Upper lobe of right lung (tissue), 1 donor: ENCODE measurements around the gene NFAM1. TPM values are rescaled to one million over a fixed set of nuclear protein-coding genes. Genes with fewer than 3 reads are reported as not detected.

Experiments
- ATAC-seq: fragments of 200-7000 bp; cut with Tn5 transposase; one replicate; pipeline ENCODE4 v1.9.1; 2020; ENCODE audit warnings: mild to moderate bottlenecking, moderate library complexity
- DNase-seq: peaks from one replicate; pipeline ENCODE4 v3.0.0-alpha.2; 2020
- H3K27ac ChIP-seq: fragments of 200-600 bp; one replicate; pipeline ENCODE4 v1.8.0; 2022
- H3K27me3 ChIP-seq: fragments of 200-600 bp; one replicate; pipeline ENCODE4 v1.8.0; 2022; ENCODE audit warnings: mild to moderate bottlenecking
- H3K36me3 ChIP-seq: fragments of 200-600 bp; one replicate; pipeline ENCODE4 v1.8.0; 2022
- H3K4me1 ChIP-seq: fragments of 200-600 bp; one replicate; pipeline ENCODE4 v1.8.0; 2022
- H3K4me3 ChIP-seq: fragments of 200-600 bp; one replicate; pipeline ENCODE4 v1.8.0; 2022; ENCODE audit warnings: mild to moderate bottlenecking
- H3K9me3 ChIP-seq: fragments of 200-600 bp; one replicate; pipeline ENCODE4 v1.8.0; 2022
- CTCF ChIP-seq: fragments of 200-600 bp; IDR thresholded peaks from one replicate; pipeline ENCODE4 v1.8.0; 2022; ENCODE audit warnings: antibody characterized with exemption
- intact Hi-C: fragments of 100-400 bp; cut with DNase I; formaldehyde crosslinking; loops from one replicate; pipeline ENCODE4 v1.11.0; 2022
- total RNA-seq: library from RNA; stranded (reverse); fragmentation: NEBNext Ultra II Directional; extraction: Animal tissue kit (Norgen Biotek cat#: 25700); gene quantifications from one replicate; pipeline ENCODE4 v1.2.1, GENCODE V29; 2021
- donor health status: DM: no; HTN: yes; CAD: no; lungs with severe emphysema.

NFAM1 gene
- total RNA-seq, 1 donor from 2014 or later, result 12.6 TPM

DNA sequence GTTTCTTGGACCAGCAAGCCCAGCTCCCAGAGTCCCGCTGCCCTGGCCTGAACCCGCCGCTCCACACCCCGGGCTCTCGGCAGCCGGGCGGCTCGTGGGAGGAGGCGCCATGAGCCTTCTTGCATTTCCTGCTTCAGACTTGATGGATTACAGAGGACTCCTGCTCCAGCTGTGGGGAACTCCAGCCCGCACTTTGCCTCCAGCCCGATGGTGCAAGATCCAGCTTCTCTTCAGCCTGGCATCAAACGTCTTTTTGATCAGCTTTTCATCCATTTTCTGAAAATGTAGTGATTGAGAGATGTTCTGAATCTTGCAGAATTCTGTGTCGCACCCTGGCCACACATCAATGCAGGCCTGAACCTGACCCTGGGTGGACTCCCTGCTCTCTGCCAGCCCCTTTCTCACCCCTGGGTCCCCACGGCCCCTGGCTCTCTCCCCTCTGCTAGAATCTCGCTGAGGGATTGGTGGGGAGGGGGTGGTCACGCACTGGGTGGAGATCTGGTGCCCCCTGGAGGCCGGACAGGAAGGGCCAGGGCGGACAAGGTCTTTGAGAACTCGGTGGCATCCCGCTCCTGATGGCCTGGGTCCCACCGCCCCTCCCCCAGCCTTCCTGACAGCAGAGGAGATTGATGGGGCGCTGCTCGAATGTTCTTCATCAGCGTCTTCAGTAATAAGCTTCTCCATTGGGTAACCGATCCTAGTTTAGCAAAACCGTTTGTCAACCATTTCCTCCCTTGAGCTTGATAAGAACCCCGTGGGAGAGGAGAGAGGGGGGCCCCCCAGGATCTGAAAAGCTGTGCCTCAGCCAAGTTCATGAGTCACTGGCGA lies 12.1 kb upstream of the NFAM1 start:
- Histone ChIP-seq H3K4me1 (peaks cover 27% of the 10 kb centered on the region), H3K27me3 (no peaks in the 10 kb centered on the region), H3K4me3 (peak overlapping the region; percentile 46), H3K9me3 (no peaks in the 10 kb centered on the region), H3K27ac (peak overlapping the region; percentile 77), H3K36me3 (no peaks in the 10 kb centered on the region)
- intact Hi-C loops, result no loop called here
- ATAC-seq (peak; percentile 89), DNase-seq (peak; percentile 89)
- TF ChIP-seq CTCF, result peak; percentile 59

DNA sequence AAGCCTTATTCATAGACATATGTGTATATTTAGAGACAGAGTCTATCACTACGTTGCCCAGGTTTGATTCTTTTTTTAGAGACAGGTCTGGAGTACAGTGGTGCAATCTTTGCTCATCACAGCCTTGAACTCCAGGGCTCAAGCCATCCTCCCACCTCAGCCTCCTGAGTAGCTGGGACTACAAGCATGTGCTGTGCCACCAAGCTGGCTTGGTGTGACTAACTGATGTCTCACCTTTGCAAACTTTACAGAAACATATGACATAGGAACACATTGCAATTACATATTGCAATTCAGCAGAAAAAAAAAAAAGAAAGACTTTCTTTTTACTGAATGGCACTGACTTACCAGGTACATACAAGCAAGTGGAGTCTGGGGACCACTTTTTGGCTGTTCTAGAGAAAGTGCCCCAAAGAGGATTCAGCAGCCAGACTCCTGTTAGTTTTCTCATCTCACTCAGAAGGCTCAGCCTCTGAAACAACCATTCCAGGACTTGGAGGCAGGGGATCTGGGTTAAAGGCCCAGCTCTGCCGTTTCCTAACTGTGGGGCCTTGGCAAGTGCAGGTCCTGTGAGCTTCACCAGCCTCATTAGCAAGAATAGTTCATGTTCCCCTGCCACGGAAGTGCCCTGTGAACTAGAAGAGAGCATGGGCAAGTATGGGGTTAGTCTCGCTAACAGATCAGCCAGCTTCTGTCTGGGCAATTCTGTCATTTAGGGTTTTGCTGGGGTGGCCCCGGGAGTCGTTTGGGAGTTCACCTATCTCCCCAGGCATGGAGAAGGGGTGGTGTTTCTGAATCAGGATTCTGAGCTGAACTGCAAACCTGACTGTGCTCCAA lies 11.3 kb upstream of the NFAM1 start:
- Histone ChIP-seq H3K36me3 (no peaks in the 10 kb centered on the region), H3K27me3 (no peaks in the 10 kb centered on the region), H3K9me3 (no peaks in the 10 kb centered on the region), H3K4me3 (peak overlapping the region; percentile 46), H3K27ac (peak overlapping the region; percentile 77), H3K4me1 (peaks cover 27% of the 10 kb centered on the region)
- no peak for DNase-seq
- intact Hi-C loops, result no loop called here
- ATAC-seq, result peak; percentile 3
- TF ChIP-seq CTCF, result no peak

DNA sequence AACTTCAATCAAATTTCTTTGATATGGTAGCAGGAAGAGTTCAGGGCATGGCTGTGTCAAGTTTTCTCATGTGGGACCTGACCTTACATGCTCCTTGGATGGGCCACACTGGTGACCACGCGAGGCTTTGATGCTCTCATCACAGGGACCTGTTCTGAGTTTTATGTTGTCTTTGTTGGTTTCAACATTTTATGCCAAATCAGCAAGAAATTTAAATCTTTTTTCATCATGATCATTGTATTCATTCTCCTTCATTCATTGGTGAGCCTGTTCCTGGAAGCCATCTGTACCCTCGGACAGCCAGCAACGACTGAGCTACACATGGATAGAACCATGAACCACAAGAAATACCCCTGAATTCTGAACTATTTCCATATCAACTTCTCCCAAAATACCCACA lies 10.5 kb upstream of the NFAM1 start:
- Histone ChIP-seq H3K4me1 (peaks cover 31% of the 10 kb centered on the region), H3K4me3 (no peak overlapping the region), H3K27me3 (no peaks in the 10 kb centered on the region), H3K9me3 (no peaks in the 10 kb centered on the region), H3K36me3 (no peaks in the 10 kb centered on the region), H3K27ac (no peak overlapping the region)
- intact Hi-C loops, result no loop called here
- no peak for TF ChIP-seq CTCF
- DNase-seq (no peak), ATAC-seq (no peak)

- Histone ChIP-seq H3K27ac (no peak overlapping the region), H3K27me3 (peaks cover under 1% of the 10 kb centered on the region), H3K4me3 (no peak overlapping the region), H3K36me3 (no peaks in the 10 kb centered on the region), H3K9me3 (no peaks in the 10 kb centered on the region), H3K4me1 (peaks cover 43% of the 10 kb centered on the region)
- TF ChIP-seq CTCF, result no peak
- intact Hi-C loops, result no loop called here
- no peak for ATAC-seq
- DNase-seq, result no peak
Measured at GRCh38 chr22:42440728-42441127, 8.5 kb upstream of the NFAM1 start.

- Histone ChIP-seq H3K27me3 (peaks cover 4% of the 10 kb centered on the region), H3K36me3 (no peaks in the 10 kb centered on the region), H3K4me3 (peak overlapping the region; percentile 8), H3K27ac (peak overlapping the region; percentile 51), H3K9me3 (no peaks in the 10 kb centered on the region), H3K4me1 (peaks cover 42% of the 10 kb centered on the region)
- ATAC-seq, result peak; percentile 31
- peak; percentile 85 for DNase-seq
- no peak for TF ChIP-seq CTCF
- intact Hi-C loops, result loop anchor here (10.0 kb wide), 2 partner anchors 275 to 475 kb away; partner anchors contain the start of gene SEPTIN3
Measured at GRCh38 chr22:42439821-42440674, 7.8 kb upstream of the NFAM1 start.
